Measurements from ENCODE around the gene ALKBH8. TPM values are rescaled to one million over a fixed set of nuclear protein-coding genes. Genes with fewer than 3 reads are reported as not detected.
"Not testable (repeated sequence)": the region's sequence is repeated elsewhere in the genome, so short reads cannot be mapped to it uniquely, and the experiment has no call there.

The ALKBH8 gene
- total and polyA plus RNA-seq, 2 of the 8 experiments (the other 6 are each of a cell fraction or from before 2014, with no cell fraction given): 3.6 to 11.9 TPM

GRCh38 chr11:107497371-107497770 is 68.2 kb downstream of the ALKBH8 start:
- H3K4me3 ChIP-seq (ENCODE audit: extremely low read depth in 1 of 4, insufficient read depth in 2 of 4, low read depth in 3 of 4, low read length in 4 of 4); H3K9me3 ChIP-seq (ENCODE audit: insufficient read depth in 2 of 2, low read depth in 1 of 2, low read length in 1 of 2); H3K23me2 ChIP-seq (ENCODE audit: low read depth, low read length); H2BK12ac ChIP-seq (ENCODE audit: low read depth, low read length); H2AK5ac ChIP-seq (ENCODE audit: low read depth, low read length); H3K4me2 ChIP-seq (ENCODE audit: insufficient read depth in 1 of 2, low read depth in 2 of 2, low read length in 2 of 2); H3K4me1 ChIP-seq (replicated peaks in 1 of 4; ENCODE audit: control insufficient read depth in 3 of 4, insufficient read depth in 4 of 4, low read length in 3 of 4); H4K8ac ChIP-seq (ENCODE audit: extremely low read depth, insufficient read depth, low read length); H3K56ac ChIP-seq (replicated peaks; ENCODE audit: insufficient read length, low read depth, low read length); H3K27me3 ChIP-seq (replicated peaks in 1 of 4; ENCODE audit: control insufficient read depth in 3 of 4, extremely low read depth in 1 of 4, insufficient read depth in 3 of 4, low read length in 3 of 4); H3K79me1 ChIP-seq (ENCODE audit: low read depth, low read length); H3K18ac ChIP-seq (ENCODE audit: extremely low read depth, low read length); H2AFZ ChIP-seq (ENCODE audit: low read length); H3K4ac ChIP-seq (replicated peaks; ENCODE audit: insufficient read length, low read depth, low read length); H2BK15ac ChIP-seq (ENCODE audit: low read length); POLR2A ChIA-PET (ENCODE audit: partially characterized antibody); FAIRE-seq; H3K14ac ChIP-seq (ENCODE audit: insufficient read length); H3K79me2 ChIP-seq (ENCODE audit: control insufficient read depth in 1 of 2, insufficient read depth in 2 of 2, low read length in 2 of 2); H2BK120ac ChIP-seq (replicated peaks; ENCODE audit: low read depth, low read length); H4K91ac ChIP-seq (replicated peaks; ENCODE audit: insufficient read length, low read length); H2BK20ac ChIP-seq (ENCODE audit: low read length); H3K27ac ChIP-seq (ENCODE audit: low read depth, low read length); H3K23ac ChIP-seq (ENCODE audit: insufficient read length); H4K5ac ChIP-seq (ENCODE audit: insufficient read length, low read depth, low read length); H4K20me1 ChIP-seq (replicated peaks in 1 of 2; ENCODE audit: control insufficient read depth in 1 of 2, insufficient read depth in 2 of 2, low read length in 2 of 2); H3K9ac ChIP-seq (replicated peaks in 1 of 4; ENCODE audit: extremely low read depth in 1 of 4, low read depth in 3 of 4, low read length in 3 of 4); DNase-seq (ENCODE audit: low read depth in 1 of 2, low spot score in 2 of 2); H2BK5ac ChIP-seq (ENCODE audit: low read depth, low read length): not testable (repeated sequence)
- 94% methylated on average over 7 of the region's 7 CpGs; no CpG with 5 or more reads in 1 of the 2 experiments for WGBS, 2 experiments (ENCODE audit: extremely low coverage in 1 of 2, insufficient coverage in 1 of 2, insufficient read length in 1 of 2, insufficient replicate concordance in 2 of 2, low coverage in 1 of 2, low lambda C conversion rate in 2 of 2, missing lambda C conversion rate in 1 of 2)
- CTCF ChIA-PET (ENCODE audit: partially characterized antibody): interaction anchor here (0.7 kb wide), 1 partner anchor 16 kb away, joined by 3 read pairs; no protein-coding TSS in a partner anchor
- peaks cover 3 to 13% (median 8%) of the 10 kb centered on the region in 4 experiments; a peak in 5 of 8 replicates for H3K36me3 ChIP-seq (ENCODE audit: control insufficient read depth in 2 of 4, insufficient read depth in 4 of 4, low read length in 3 of 4)
